Thoracic aorta (tissue), 2 donors: Measurements from ENCODE around the gene DEPDC5. TPM values are rescaled to one million over a fixed set of nuclear protein-coding genes. Genes with fewer than 3 reads are reported as not detected.

ENCODE experiments used
- ATAC-seq: fragments of 150-250 bp; one replicate; pipeline ENCODE4 v1.8.0; 2017; ENCODE audit warnings: low read depth; ENCODE audit not compliant: insufficient number of reproducible peaks, low FRiP score
- DNase-seq: peaks from one replicate; pipeline ENCODE4 v3.0.0-alpha.2; 2020; ENCODE audit warnings: low spot score
- H3K27ac ChIP-seq, 2 donors: fragments of 200-600 bp; sonication (generic); 1 replicate in 1 of 2; 2 replicates in 1 of 2; pipeline ENCODE4 v1.5.1; 2016; ENCODE audit warnings: mild to moderate bottlenecking in 2 of 2, moderate library complexity in 2 of 2
- H3K27me3 ChIP-seq: fragments of 200-600 bp; sonication (generic); replicated peaks from 2 replicates; pipeline ENCODE4 v1.6.0; 2016; ENCODE audit warnings: mild to moderate bottlenecking; ENCODE audit not compliant: insufficient read depth
- H3K36me3 ChIP-seq: fragments of 200-600 bp; sonication (generic); one replicate; pipeline ENCODE4 v1.5.1; 2016
- H3K4me1 ChIP-seq, 2 donors: fragments of 200-600 bp; sonication (generic); 1 replicate in 1 of 2; 2 replicates in 1 of 2; pipeline versions ENCODE4 v1.5.1 to v1.6.0; 2016; ENCODE audit warnings: low read depth in 2 of 2, mild to moderate bottlenecking in 1 of 2; ENCODE audit not compliant: control insufficient read depth in 1 of 2
- H3K4me3 ChIP-seq: fragments of 200-600 bp; sonication (generic); 2 replicates; pipeline ENCODE4 v1.5.1; 2016; ENCODE audit warnings: mild to moderate bottlenecking
- H3K9me3 ChIP-seq: fragments of 200-600 bp; sonication (generic); 2 replicates; pipeline ENCODE4 v1.5.1; 2016
- total RNA-seq, 2 donors: library from RNA; depleted of rRNA; stranded (reverse); fragments of >200 nt; gene quantifications; one replicate each; pipeline versions ENCODE4 v1.1.0 to v1.2.3, GENCODE V29; 2016
- TF ChIP-seq, protein P1 (sequence below): fragments of 200-600 bp; sonication (generic); IDR thresholded peaks from one replicate; pipeline ENCODE4 v1.5.1; 2019; ENCODE audit warnings: antibody characterized with exemption

The DEPDC5 gene
- total RNA-seq, 2 donors from 2014 or later: 31.3 to 52.7 TPM

DNA sequence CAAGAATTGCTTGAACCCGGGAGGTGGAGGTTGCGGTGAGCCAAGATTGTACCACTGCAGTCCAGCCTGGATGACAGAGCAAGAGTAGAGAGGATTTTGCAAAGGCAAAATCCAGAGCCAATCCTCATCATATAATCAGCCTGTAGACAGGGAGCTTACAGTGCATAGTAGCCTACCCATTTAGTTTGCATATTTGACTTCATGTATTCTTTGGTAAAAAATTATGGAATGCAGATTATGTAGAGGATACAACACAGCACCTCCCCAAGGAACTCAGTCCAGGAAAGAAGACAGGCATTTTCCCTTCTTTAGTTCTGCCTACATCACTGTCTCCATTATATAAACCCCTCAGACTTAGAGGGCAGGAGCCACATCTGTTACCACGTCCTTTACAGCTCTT, 150.8 kb downstream of the DEPDC5 start:
- Histone ChIP-seq H3K27ac (no peak overlapping the region), H3K9me3 (no peaks in the 10 kb centered on the region), H3K27me3 (no peaks in the 10 kb centered on the region), H3K36me3 (peaks cover 45% of the 10 kb centered on the region), H3K4me1 (no peaks in the 10 kb centered on the region), H3K4me3 (no peak overlapping the region)
- DNase-seq (no peak), ATAC-seq (no peak)
- TF ChIP-seq, protein P1, sequence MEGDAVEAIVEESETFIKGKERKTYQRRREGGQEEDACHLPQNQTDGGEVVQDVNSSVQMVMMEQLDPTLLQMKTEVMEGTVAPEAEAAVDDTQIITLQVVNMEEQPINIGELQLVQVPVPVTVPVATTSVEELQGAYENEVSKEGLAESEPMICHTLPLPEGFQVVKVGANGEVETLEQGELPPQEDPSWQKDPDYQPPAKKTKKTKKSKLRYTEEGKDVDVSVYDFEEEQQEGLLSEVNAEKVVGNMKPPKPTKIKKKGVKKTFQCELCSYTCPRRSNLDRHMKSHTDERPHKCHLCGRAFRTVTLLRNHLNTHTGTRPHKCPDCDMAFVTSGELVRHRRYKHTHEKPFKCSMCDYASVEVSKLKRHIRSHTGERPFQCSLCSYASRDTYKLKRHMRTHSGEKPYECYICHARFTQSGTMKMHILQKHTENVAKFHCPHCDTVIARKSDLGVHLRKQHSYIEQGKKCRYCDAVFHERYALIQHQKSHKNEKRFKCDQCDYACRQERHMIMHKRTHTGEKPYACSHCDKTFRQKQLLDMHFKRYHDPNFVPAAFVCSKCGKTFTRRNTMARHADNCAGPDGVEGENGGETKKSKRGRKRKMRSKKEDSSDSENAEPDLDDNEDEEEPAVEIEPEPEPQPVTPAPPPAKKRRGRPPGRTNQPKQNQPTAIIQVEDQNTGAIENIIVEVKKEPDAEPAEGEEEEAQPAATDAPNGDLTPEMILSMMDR: no peak

DNA sequence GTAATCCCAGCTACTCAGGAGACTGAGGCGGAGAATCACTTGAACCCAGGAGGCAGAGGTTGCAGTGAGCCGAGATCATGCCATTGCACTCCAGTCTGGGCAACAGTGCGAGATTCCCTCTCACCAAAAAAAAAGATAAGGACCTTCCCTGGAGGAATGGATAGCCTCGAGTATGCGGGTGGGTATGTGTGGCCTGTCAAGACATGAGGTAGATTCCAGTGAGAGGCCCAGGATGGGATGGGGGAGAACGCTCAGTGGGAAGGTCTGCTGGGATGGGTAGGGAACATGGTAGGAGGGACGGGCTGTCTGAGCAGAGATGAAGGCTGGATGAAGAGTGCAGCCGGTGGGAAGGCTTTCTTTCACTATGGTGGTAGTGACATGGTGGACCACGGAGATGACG, 151.5 kb downstream of the DEPDC5 start:
- ATAC-seq (no peak), DNase-seq (no peak)
- H3K4me3 ChIP-seq: no peak overlapping the region
- H3K36me3 ChIP-seq: peaks cover 45% of the 10 kb centered on the region
- H3K27ac ChIP-seq: no peak overlapping the region
- H3K4me1 ChIP-seq: no peaks in the 10 kb centered on the region
- no peaks in the 10 kb centered on the region for H3K9me3 ChIP-seq
- TF ChIP-seq, protein P1: no peak
- no peaks in the 10 kb centered on the region for H3K27me3 ChIP-seq

- no peak for DNase-seq
- peaks cover 45% of the 10 kb centered on the region for H3K36me3 ChIP-seq
- TF ChIP-seq, protein P1: no peak
Observed at GRCh38 chr22:31906086-31906485, 152.3 kb downstream of the DEPDC5 start.

GRCh38 chr22:31906569-31906968, 152.8 kb downstream of the DEPDC5 start:
- H3K27ac ChIP-seq: no peak overlapping the region
- no peaks in the 10 kb centered on the region for H3K4me1 ChIP-seq
- TF ChIP-seq, protein P1: no peak
- peaks cover 40% of the 10 kb centered on the region for H3K36me3 ChIP-seq
- no peak for DNase-seq
- H3K27me3 ChIP-seq: no peaks in the 10 kb centered on the region
- H3K9me3 ChIP-seq: no peaks in the 10 kb centered on the region
- ATAC-seq: no peak
- no peak overlapping the region for H3K4me3 ChIP-seq

More at GRCh38 chr22:31906086-31906485, 152.3 kb downstream of the DEPDC5 start:
- no peak for ATAC-seq
- no peak overlapping the region for H3K27ac ChIP-seq
- no peaks in the 10 kb centered on the region for H3K4me1 ChIP-seq
- no peaks in the 10 kb centered on the region for H3K27me3 ChIP-seq
- no peaks in the 10 kb centered on the region for H3K9me3 ChIP-seq
- H3K4me3 ChIP-seq: no peak overlapping the region

GRCh38 chr22:31909977-31910376, 156.2 kb downstream of the DEPDC5 start:
- Histone ChIP-seq H3K27ac (no peak overlapping the region), H3K36me3 (peaks cover 18% of the 10 kb centered on the region), H3K9me3 (no peaks in the 10 kb centered on the region), H3K4me1 (no peaks in the 10 kb centered on the region), H3K27me3 (no peaks in the 10 kb centered on the region), H3K4me3 (no peak overlapping the region)
- no peak for DNase-seq
- no peak for ATAC-seq
- TF ChIP-seq, protein P1: no peak
